Measurements from ENCODE around the gene AKR1C4.

DNA sequence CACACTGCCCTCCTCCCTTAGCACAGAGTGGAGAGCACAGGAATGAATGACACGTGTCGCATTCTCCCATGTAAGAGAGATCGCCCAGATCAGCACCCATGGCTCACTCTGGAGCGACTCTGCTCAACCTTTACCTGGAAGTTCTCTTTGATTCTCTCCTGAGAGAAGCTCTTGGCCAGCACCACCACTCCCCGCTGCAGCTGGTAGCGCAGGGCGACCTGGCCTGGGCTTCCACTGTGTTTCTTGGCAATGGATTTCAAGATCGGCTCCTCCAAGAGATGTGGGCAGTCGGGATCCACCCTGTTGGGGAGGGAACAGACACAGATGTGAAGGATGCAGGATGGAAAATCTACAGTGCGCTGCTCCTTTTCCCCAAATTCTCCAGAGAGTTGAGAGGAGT, 39.1 kb upstream of the AKR1C4 start:
- TF ChIP-seq, protein P1, sequence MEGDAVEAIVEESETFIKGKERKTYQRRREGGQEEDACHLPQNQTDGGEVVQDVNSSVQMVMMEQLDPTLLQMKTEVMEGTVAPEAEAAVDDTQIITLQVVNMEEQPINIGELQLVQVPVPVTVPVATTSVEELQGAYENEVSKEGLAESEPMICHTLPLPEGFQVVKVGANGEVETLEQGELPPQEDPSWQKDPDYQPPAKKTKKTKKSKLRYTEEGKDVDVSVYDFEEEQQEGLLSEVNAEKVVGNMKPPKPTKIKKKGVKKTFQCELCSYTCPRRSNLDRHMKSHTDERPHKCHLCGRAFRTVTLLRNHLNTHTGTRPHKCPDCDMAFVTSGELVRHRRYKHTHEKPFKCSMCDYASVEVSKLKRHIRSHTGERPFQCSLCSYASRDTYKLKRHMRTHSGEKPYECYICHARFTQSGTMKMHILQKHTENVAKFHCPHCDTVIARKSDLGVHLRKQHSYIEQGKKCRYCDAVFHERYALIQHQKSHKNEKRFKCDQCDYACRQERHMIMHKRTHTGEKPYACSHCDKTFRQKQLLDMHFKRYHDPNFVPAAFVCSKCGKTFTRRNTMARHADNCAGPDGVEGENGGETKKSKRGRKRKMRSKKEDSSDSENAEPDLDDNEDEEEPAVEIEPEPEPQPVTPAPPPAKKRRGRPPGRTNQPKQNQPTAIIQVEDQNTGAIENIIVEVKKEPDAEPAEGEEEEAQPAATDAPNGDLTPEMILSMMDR (IDR thresholded peaks at IDR 0.05), result no peak
- no peak for TF ChIP-seq POLR2A (IDR thresholded peaks at IDR 0.05)
